ENCODE results near the gene INTS3.

INTS3 gene

GRCh38 chr1:153792631-153793041, 64.8 kb downstream of the INTS3 start:
- in situ Hi-C loops (cut with MboI; ENCODE audit: low sequenced_read_pairs) = no loop called here

GRCh38 chr1:153793261-153793972, 65.6 kb downstream of the INTS3 start:
- in situ Hi-C loops (cut with MboI; ENCODE audit: low sequenced_read_pairs) = no loop called here

- in situ Hi-C loops (cut with MboI; ENCODE audit: low sequenced_read_pairs) = no loop called here
Observed at GRCh38 chr1:153793973-153794615, 66.2 kb downstream of the INTS3 start.

- in situ Hi-C loops (cut with MboI; ENCODE audit: low sequenced_read_pairs) = no loop called here
Observed at GRCh38 chr1:153794624-153795329, 66.9 kb downstream of the INTS3 start.

GRCh38 chr1:153795330-153795837, 67.5 kb downstream of the INTS3 start:
- in situ Hi-C loops (cut with MboI; ENCODE audit: low sequenced_read_pairs) = no loop called here

GRCh38 chr1:153795934-153796785, 68.3 kb downstream of the INTS3 start:
- in situ Hi-C loops (cut with MboI; ENCODE audit: low sequenced_read_pairs) = no loop called here

- in situ Hi-C loops (cut with MboI; ENCODE audit: low sequenced_read_pairs) = no loop called here
Observed at GRCh38 chr1:153796786-153797659, 69.2 kb downstream of the INTS3 start.

- in situ Hi-C loops (cut with MboI; ENCODE audit: low sequenced_read_pairs) = no loop called here
Observed at GRCh38 chr1:153798468-153798780, 70.6 kb downstream of the INTS3 start.

- in situ Hi-C loops (cut with MboI; ENCODE audit: low sequenced_read_pairs) = no loop called here
Observed at GRCh38 chr1:153799016-153799415, 71.2 kb downstream of the INTS3 start.

GRCh38 chr1:153799566-153800465, 72.0 kb downstream of the INTS3 start:
- in situ Hi-C loops (cut with MboI; ENCODE audit: low sequenced_read_pairs) = no loop called here

GRCh38 chr1:153800516-153800915, 72.7 kb downstream of the INTS3 start:
- in situ Hi-C loops (cut with MboI; ENCODE audit: low sequenced_read_pairs) = no loop called here

- in situ Hi-C loops (cut with MboI; ENCODE audit: low sequenced_read_pairs) = no loop called here
Observed at GRCh38 chr1:153801028-153801625, 73.3 kb downstream of the INTS3 start.

- in situ Hi-C loops (cut with MboI; ENCODE audit: low sequenced_read_pairs) = no loop called here
Observed at GRCh38 chr1:153801786-153802697, 74.2 kb downstream of the INTS3 start.

GRCh38 chr1:153803470-153804056, 75.7 kb downstream of the INTS3 start:
- in situ Hi-C loops (cut with MboI; ENCODE audit: low sequenced_read_pairs) = no loop called here

- in situ Hi-C loops (cut with MboI; ENCODE audit: low sequenced_read_pairs) = no loop called here
Observed at GRCh38 chr1:153804112-153804511, 76.3 kb downstream of the INTS3 start.

- in situ Hi-C loops (cut with MboI; ENCODE audit: low sequenced_read_pairs) = no loop called here
Observed at GRCh38 chr1:153805042-153805745, 77.3 kb downstream of the INTS3 start.
